HG03135 (cell line): ENCODE data around the gene SLC38A10.

Source experiments
- ATAC-seq: cut with Tn5 transposase; IDR thresholded peaks from one replicate; pipeline ENCODE4 v1.9.1; 2021; ENCODE audit warnings: mild to moderate bottlenecking, moderate library complexity; ENCODE audit not compliant: unreplicated experiment

The SLC38A10 gene

GRCh38 chr17:81258292-81258691, 36.8 kb downstream of the SLC38A10 start:
- no peak for ATAC-seq

GRCh38 chr17:81257533-81257932, 37.6 kb downstream of the SLC38A10 start:
- no peak for ATAC-seq

GRCh38 chr17:81256616-81257015, 38.5 kb downstream of the SLC38A10 start:
- no peak for ATAC-seq

GRCh38 chr17:81254955-81255717, 40.0 kb downstream of the SLC38A10 start:
- ATAC-seq = no peak

- ATAC-seq = no peak
These were observed 41.6 kb downstream of the SLC38A10 start for GRCh38 chr17:81253358-81254131.

- no peak for ATAC-seq
These were observed 42.1 kb downstream of the SLC38A10 start for GRCh38 chr17:81252987-81253329.

- no peak for ATAC-seq
These were observed 42.7 kb downstream of the SLC38A10 start for GRCh38 chr17:81252326-81252986.

GRCh38 chr17:81251709-81252301, 43.3 kb downstream of the SLC38A10 start:
- no peak for ATAC-seq

- no peak for ATAC-seq
These were observed 43.9 kb downstream of the SLC38A10 start for GRCh38 chr17:81251094-81251708.

GRCh38 chr17:81250286-81251093, 44.6 kb downstream of the SLC38A10 start:
- no peak for ATAC-seq

- no peak for ATAC-seq
These were observed 45.7 kb downstream of the SLC38A10 start for GRCh38 chr17:81249223-81250040.

- no peak for ATAC-seq
These were observed 46.5 kb downstream of the SLC38A10 start for GRCh38 chr17:81248649-81249048.

- no peak for ATAC-seq
These were observed 47.6 kb downstream of the SLC38A10 start for GRCh38 chr17:81247339-81247990.

GRCh38 chr17:81246679-81247338, 48.3 kb downstream of the SLC38A10 start:
- no peak for ATAC-seq

- no peak for ATAC-seq
These were observed 48.8 kb downstream of the SLC38A10 start for GRCh38 chr17:81246343-81246670.

- no peak for ATAC-seq
These were observed 49.3 kb downstream of the SLC38A10 start for GRCh38 chr17:81245665-81246342.

- ATAC-seq = no peak
These were observed 50.0 kb downstream of the SLC38A10 start for GRCh38 chr17:81245024-81245664.
